ENCODE results near the gene C1QTNF1. TPM values are rescaled to one million over a fixed set of nuclear protein-coding genes. Genes with fewer than 3 reads are reported as not detected.

C1QTNF1 gene
- total RNA-seq, 2 experiments from 2014 or later, result 0.13 to 0.14 TPM

DNA sequence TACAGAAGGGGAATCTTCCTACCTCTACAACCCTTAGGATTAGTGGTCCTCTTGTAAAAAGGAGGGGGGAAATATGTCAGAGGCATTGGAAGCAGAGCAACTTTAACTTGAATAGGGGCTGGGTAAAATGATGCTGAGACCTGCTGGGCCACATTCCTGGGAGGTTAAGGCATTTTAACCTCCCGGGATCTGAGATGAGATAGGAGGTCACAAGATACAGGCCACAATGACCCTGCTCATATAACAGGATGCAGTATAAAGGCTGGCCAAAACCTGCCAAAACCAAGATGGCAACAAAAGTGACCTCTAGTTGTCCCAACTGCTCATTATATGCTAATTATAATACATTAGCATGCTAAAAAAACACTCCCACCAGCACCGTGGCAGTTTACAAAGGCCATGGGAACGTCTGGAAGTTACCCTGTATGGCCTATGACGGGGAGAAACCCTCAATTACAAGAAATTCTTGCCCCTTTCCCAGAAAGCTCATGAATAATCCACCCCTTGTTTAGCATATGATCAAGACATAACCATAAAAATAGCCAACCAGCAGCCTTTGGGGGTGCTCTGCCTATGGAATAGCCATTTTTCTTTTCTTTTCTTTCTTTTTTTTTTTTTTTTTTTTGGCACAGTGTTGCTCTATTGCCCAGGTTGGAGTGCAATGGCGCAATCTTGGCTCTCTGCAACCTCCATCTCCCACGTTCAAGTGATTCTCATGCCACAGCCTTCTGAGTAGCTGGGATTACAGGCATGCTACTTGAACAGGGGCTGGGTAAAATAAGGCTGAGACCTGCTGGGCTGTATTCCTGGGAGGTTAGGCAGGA lies 6.2 kb upstream of the C1QTNF1 start:
- peaks cover 2% of the 10 kb centered on the region for H3K9me3 Mint-ChIP-seq
- H3K4me3 Mint-ChIP-seq, result no peak overlapping the region
- no peak for ATAC-seq
- ChIA-PET CTCF (no interaction called here), POLR2A (no interaction called here)
- H3K27ac Mint-ChIP-seq, result no peak overlapping the region
- H3K36me3 Mint-ChIP-seq (ENCODE audit: low read depth), result no peaks in the 10 kb centered on the region
- intact Hi-C loops (cut with micrococcal nuclease), result no loop called here
- no peak for TF ChIP-seq CTCF (IDR thresholded peaks at IDR 0.05)
- H3K27me3 Mint-ChIP-seq, result peaks cover 3% of the 10 kb centered on the region
- DNase-seq, result no peak
- no peaks in the 10 kb centered on the region for H3K4me1 Mint-ChIP-seq (ENCODE audit: low read depth)

- CTCF ChIA-PET, result no interaction called here
- POLR2A ChIA-PET, result no interaction called here
- Mint-ChIP-seq H3K4me3 (no peak overlapping the region), H3K36me3 (ENCODE audit: low read depth) (no peaks in the 10 kb centered on the region), H3K4me1 (ENCODE audit: low read depth) (no peaks in the 10 kb centered on the region), H3K9me3 (peaks cover 2% of the 10 kb centered on the region), H3K27me3 (peaks cover 3% of the 10 kb centered on the region), H3K27ac (no peak overlapping the region)
- no peak for TF ChIP-seq CTCF (IDR thresholded peaks at IDR 0.05)
- ATAC-seq, result no peak
- DNase-seq, result no peak
- intact Hi-C loops (cut with micrococcal nuclease), result no loop called here
Measured at GRCh38 chr17:79018370-79018695, 5.6 kb upstream of the C1QTNF1 start.

DNA sequence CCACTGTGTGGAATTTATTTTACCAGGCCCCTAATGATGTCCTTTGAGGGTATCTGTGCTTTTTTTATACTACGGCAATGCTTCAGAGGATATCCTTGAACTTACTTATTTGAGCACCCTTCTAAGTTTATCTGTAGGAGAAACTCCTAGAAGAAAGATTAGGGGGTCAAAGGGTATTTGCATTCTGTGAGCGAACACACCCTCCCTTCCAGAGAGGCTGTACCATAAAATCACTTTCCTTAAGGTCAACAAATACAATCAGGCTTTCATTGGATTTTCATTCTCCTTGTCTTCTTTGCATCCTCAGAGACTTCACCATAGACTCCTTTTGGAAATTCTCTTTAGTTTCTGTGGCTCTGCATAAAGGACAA lies 4.7 kb upstream of the C1QTNF1 start:
- intact Hi-C loops (cut with micrococcal nuclease), result no loop called here
- POLR2A ChIA-PET, result no interaction called here
- Mint-ChIP-seq H3K27ac (no peak overlapping the region), H3K4me1 (ENCODE audit: low read depth) (peaks cover 3% of the 10 kb centered on the region), H3K27me3 (peaks cover 2% of the 10 kb centered on the region), H3K4me3 (no peak overlapping the region), H3K36me3 (ENCODE audit: low read depth) (no peaks in the 10 kb centered on the region), H3K9me3 (no peaks in the 10 kb centered on the region)
- ATAC-seq, result no peak
- DNase-seq, result no peak
- no peak for TF ChIP-seq CTCF (IDR thresholded peaks at IDR 0.05)
- CTCF ChIA-PET, result interaction anchor here (1.0 kb wide), 1 partner anchor 372 kb away, joined by 3 read pairs; no protein-coding TSS in a partner anchor

GRCh38 chr17:79019632-79020584 lies 4.1 kb upstream of the C1QTNF1 start:
- no peak overlapping the region for H3K4me3 Mint-ChIP-seq
- intact Hi-C loops (cut with micrococcal nuclease), result no loop called here
- CTCF ChIA-PET, result interaction anchor here (1.0 to 3.1 kb wide), 7 partner anchors 13 to 372 kb away, joined by 3 to 13 read pairs (median 6); no protein-coding TSS in a partner anchor
- DNase-seq (peak; percentile 84), ATAC-seq (peak; percentile 67)
- H3K27ac Mint-ChIP-seq, result no peak overlapping the region
- TF ChIP-seq CTCF (IDR thresholded peaks at IDR 0.05), result peak; percentile 71
- peaks cover 3% of the 10 kb centered on the region for H3K4me1 Mint-ChIP-seq (ENCODE audit: low read depth)
- no peaks in the 10 kb centered on the region for H3K36me3 Mint-ChIP-seq (ENCODE audit: low read depth)
- peaks cover 4% of the 10 kb centered on the region for H3K27me3 Mint-ChIP-seq
- POLR2A ChIA-PET, result no interaction called here
- no peaks in the 10 kb centered on the region for H3K9me3 Mint-ChIP-seq

Data from activated CD8-positive, alpha-beta T cell treated with anti-CD3 and anti-CD28 coated beads for 36 hours (primary cell).